Kidney (tissue), 14 donors: ENCODE data around the gene FOSL2. TPM values are rescaled to one million over a fixed set of nuclear protein-coding genes. Genes with fewer than 3 reads are reported as not detected.

Experiments
- DNase-seq, 5 donors: peaks; one replicate each; pipeline ENCODE4 v3.0.0-alpha.2; 2013 to 2020
- FAIRE-seq: peaks from 2 replicates; lab custom pipeline; 2012; peaks lifted over from hg19 to GRCh38; lab: Jason Lieb, UNC
- H3K27ac ChIP-seq, 2 donors: one replicate each; pipeline ENCODE4 v1.7.0; 2013; ENCODE audit warnings: low read depth in 2 of 2, low read length in 2 of 2, inconsistent platforms in 1 of 2
- H3K27me3 ChIP-seq: one replicate; pipeline ENCODE4 v1.7.1; 2013; ENCODE audit warnings: low read length, inconsistent platforms; ENCODE audit not compliant: control insufficient read depth, insufficient read depth
- H3K36me3 ChIP-seq, 3 donors: one replicate each; pipeline versions ENCODE4 v1.7.0 to v1.7.1; 2013; ENCODE audit warnings: low read length in 3 of 3, control low read depth in 1 of 3, inconsistent platforms in 1 of 3; ENCODE audit not compliant: insufficient read depth in 3 of 3, control insufficient read depth in 2 of 3
- H3K4me1 ChIP-seq, 3 donors: one replicate each; pipeline versions ENCODE4 v1.7.0 to v1.7.1; 2013; ENCODE audit warnings: low read length in 3 of 3, inconsistent platforms in 1 of 3, low read depth in 1 of 3; ENCODE audit not compliant: control insufficient read depth in 2 of 3, insufficient read depth in 2 of 3
- H3K4me3 ChIP-seq, 3 donors: one replicate each; pipeline versions ENCODE4 v1.7.0 to v1.8.1; 2013; ENCODE audit warnings: low read length in 3 of 3, control low read depth in 1 of 3, inconsistent platforms in 1 of 3
- H3K9ac ChIP-seq, 3 donors: one replicate each; pipeline versions ENCODE4 v1.7.0 to v1.7.1; 2013; ENCODE audit warnings: low read length in 3 of 3, control low read depth in 1 of 3, inconsistent platforms in 1 of 3
- H3K9me3 ChIP-seq, 3 donors: one replicate each; pipeline versions ENCODE4 v1.7.0 to v1.7.1; 2013; ENCODE audit warnings: low read length in 3 of 3, control low read depth in 1 of 3, inconsistent platforms in 1 of 3; ENCODE audit not compliant: control insufficient read depth in 2 of 3, insufficient read depth in 1 of 3
- intact Hi-C: fragments of 100-400 bp; cut with DNase I; formaldehyde crosslinking; loops from one replicate; pipeline ENCODE4 v1.11.1; 2022
- polyA plus RNA-seq: library from polyadenylated mRNA; stranded (reverse); fragments of 350-450 nt; fragmentation: Illumina TruSeq; extraction: RNeasy Lipid Tissue Mini Kit (QIAGEN cat#74804); gene quantifications from one replicate; pipeline ENCODE4 v1.2.3, GENCODE V29; 2014; ENCODE audit warnings: low read depth, low replicate concordance; ENCODE audit not compliant: insufficient read depth
- total RNA-seq: library from RNA; stranded (reverse); fragmentation: NEBNext Ultra II Directional; extraction: Animal tissue kit (Norgen Biotek cat#: 25700); gene quantifications from one replicate; pipeline ENCODE4 v1.2.1, GENCODE V29; 2021
- TF ChIP-seq, protein P1 (sequence below): IDR thresholded peaks from 3 replicates; pipeline ENCODE4 v1.5.1; 2012; ENCODE audit warnings: mild to moderate bottlenecking, moderate library complexity, borderline replicate concordance; ENCODE audit not compliant: insufficient read depth; ENCODE audit errors: extremely low read depth
- donor health status: control.
- donor health status: control.
- donor health status: control.
- donor health status: control.
- donor health status: control.
- donor health status: DM: yes; HTN: yes; CAD: no.
- donor health status: Normal renal cell carcinoma (clear cell type).

Gene FOSL2
- total and polyA plus RNA-seq, 2 donors from 2014 or later, result 20.6 to 149 TPM

DNA sequence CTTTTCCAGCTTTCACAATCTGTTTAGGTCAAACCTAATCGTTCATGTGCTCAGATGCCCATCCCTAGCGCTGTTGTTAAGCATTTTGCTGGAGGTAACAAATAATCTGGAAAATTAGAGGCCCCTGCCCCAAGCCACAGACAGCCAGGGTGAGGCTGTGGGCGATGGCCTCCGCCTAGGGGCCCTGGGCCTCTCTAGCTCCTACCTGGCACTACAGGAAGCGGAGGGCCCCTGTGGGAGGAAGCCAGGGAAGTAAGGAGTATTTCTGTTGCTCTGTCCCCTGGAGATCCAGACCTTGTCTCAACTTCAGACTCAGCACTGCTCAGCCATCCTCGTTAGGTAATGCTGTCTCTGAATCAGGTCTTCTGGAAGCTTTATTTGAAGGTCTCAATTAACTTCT lies 12.4 kb upstream of the FOSL2 start:
- intact Hi-C loops, result no loop called here
- Histone ChIP-seq H3K27me3 (no peaks in the 10 kb centered on the region), H3K27ac (no peak overlapping the region), H3K4me1 (peaks cover 0 to 7% (median 0%) of the 10 kb centered on the region in 3 donors), H3K4me3 (no peak overlapping the region), H3K36me3 (no peaks in the 10 kb centered on the region), H3K9ac (no peak overlapping the region), H3K9me3 (no peaks in the 10 kb centered on the region)
- TF ChIP-seq, protein P1, sequence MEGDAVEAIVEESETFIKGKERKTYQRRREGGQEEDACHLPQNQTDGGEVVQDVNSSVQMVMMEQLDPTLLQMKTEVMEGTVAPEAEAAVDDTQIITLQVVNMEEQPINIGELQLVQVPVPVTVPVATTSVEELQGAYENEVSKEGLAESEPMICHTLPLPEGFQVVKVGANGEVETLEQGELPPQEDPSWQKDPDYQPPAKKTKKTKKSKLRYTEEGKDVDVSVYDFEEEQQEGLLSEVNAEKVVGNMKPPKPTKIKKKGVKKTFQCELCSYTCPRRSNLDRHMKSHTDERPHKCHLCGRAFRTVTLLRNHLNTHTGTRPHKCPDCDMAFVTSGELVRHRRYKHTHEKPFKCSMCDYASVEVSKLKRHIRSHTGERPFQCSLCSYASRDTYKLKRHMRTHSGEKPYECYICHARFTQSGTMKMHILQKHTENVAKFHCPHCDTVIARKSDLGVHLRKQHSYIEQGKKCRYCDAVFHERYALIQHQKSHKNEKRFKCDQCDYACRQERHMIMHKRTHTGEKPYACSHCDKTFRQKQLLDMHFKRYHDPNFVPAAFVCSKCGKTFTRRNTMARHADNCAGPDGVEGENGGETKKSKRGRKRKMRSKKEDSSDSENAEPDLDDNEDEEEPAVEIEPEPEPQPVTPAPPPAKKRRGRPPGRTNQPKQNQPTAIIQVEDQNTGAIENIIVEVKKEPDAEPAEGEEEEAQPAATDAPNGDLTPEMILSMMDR, result no peak
- no peak for FAIRE-seq
- DNase-seq, result no peak

DNA sequence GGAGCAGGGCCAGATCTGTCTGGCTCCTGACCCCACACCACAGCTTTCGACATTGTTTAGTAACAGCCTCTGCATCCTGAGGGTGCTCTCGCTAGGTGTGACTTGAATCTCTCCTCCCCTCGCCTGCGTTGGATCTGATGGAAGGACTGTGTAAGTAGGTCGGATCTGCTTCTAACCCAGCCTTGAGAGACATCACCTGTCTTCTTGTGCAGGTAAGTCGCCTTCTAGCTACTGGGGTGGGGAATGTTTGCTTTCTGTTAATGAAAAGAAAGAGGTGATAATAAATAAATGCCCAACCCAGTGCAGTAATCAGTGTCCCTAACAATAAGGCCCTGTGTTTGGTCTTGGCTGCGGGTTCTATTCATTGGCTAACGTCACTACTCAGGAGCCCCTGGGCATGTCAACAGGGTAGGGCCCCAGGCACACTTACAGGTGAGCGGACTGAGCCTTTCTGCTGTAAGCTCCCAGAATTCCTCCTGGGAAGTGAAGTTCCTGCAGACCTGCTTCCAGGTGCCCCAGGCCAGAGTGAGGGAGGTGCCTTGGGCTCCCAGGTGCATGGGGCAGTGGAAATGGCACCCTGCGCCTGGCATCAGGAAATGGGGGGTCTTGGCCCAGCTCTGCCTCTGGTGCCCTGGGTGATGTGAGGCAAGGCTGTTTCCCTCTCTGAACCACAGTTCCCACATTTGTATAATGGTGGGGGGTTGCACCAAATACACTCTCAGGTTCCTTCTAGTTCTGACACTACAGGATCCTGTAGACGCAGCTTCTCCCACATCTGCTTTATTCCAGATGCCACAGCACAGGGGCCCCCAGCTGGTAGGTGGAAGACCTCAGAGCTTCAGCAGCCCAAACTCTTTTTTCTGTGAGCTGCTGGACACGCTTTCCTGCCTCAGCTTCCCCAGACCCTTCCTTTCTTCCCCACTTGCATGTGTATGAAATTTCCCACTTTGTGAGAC lies 11.2 kb upstream of the FOSL2 start:
- Histone ChIP-seq H3K27ac (no peak overlapping the region), H3K9ac (no peak overlapping the region), H3K4me1 (peaks cover 0 to 7% (median 0%) of the 10 kb centered on the region in 3 donors), H3K36me3 (no peaks in the 10 kb centered on the region), H3K4me3 (no peak overlapping the region), H3K9me3 (no peaks in the 10 kb centered on the region), H3K27me3 (no peaks in the 10 kb centered on the region)
- DNase-seq, result no peak
- intact Hi-C loops, result no loop called here
- no peak for FAIRE-seq
- TF ChIP-seq, protein P1, result no peak

DNA sequence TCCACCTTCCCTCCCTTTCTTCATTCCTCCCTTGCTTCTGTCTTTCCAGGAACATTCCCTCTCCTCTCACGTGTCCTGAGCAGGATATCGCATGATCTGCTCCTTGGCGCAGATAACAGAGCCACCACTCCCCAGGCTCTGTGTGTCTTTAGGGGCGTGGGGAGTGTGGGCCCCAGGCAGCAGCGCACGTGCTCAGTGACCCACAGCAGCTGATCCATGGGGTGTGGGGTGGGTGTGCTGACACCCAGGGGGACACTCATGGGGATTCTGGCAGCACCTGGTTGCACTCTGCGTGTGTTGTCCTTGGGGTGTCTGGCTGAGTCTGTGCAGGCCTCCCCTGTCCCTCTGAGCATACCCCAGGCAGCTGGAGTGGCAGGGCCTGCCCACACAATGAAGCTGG lies 9.9 kb upstream of the FOSL2 start:
- H3K9me3 ChIP-seq, result no peaks in the 10 kb centered on the region
- DNase-seq (peak in 1 of 5 donors; percentile 25), FAIRE-seq (no peak)
- H3K27ac ChIP-seq, result no peak overlapping the region
- intact Hi-C loops, result no loop called here
- no peak overlapping the region for H3K4me3 ChIP-seq
- no peaks in the 10 kb centered on the region for H3K27me3 ChIP-seq
- no peaks in the 10 kb centered on the region for H3K36me3 ChIP-seq
- TF ChIP-seq, protein P1, result no peak
- H3K9ac ChIP-seq, result no peak overlapping the region
- peaks cover 0 to 7% (median 0%) of the 10 kb centered on the region in 3 donors for H3K4me1 ChIP-seq
